GM19023 (cell line): Measurements from ENCODE around the gene KAZALD1.

Experiments used
- ATAC-seq: cut with Tn5 transposase; IDR thresholded peaks from one replicate; pipeline ENCODE4 v1.9.1; 2021; ENCODE audit warnings: mild to moderate bottlenecking, moderate library complexity; ENCODE audit not compliant: unreplicated experiment

KAZALD1 gene

GRCh38 chr10:101066896-101067355 is 5.1 kb downstream of the KAZALD1 start:
- ATAC-seq = no peak

GRCh38 chr10:101067356-101068083 is 5.7 kb downstream of the KAZALD1 start:
- peak; percentile 53 for ATAC-seq

GRCh38 chr10:101069441-101069840 is 7.7 kb downstream of the KAZALD1 start:
- ATAC-seq = no peak

- ATAC-seq = no peak
Observed at GRCh38 chr10:101070098-101070497, 8.3 kb downstream of the KAZALD1 start.

GRCh38 chr10:101071267-101071884 is 9.6 kb downstream of the KAZALD1 start:
- ATAC-seq = no peak

GRCh38 chr10:101071885-101072433 is 10.2 kb downstream of the KAZALD1 start:
- no peak for ATAC-seq

- no peak for ATAC-seq
Observed at GRCh38 chr10:101072923-101073322, 11.1 kb downstream of the KAZALD1 start.

- no peak for ATAC-seq
Observed at GRCh38 chr10:101073631-101074030, 11.8 kb downstream of the KAZALD1 start.

GRCh38 chr10:101075775-101076174 is 14.0 kb downstream of the KAZALD1 start:
- no peak for ATAC-seq

- no peak for ATAC-seq
Observed at GRCh38 chr10:101076630-101077029, 14.8 kb downstream of the KAZALD1 start.

GRCh38 chr10:101079874-101080273 is 18.1 kb downstream of the KAZALD1 start:
- ATAC-seq = no peak

- no peak for ATAC-seq
Observed at GRCh38 chr10:101080933-101081931, 19.4 kb downstream of the KAZALD1 start.

- no peak for ATAC-seq
Observed at GRCh38 chr10:101085846-101086245, 24.1 kb downstream of the KAZALD1 start.

GRCh38 chr10:101087376-101087775 is 25.6 kb downstream of the KAZALD1 start:
- ATAC-seq = no peak

GRCh38 chr10:101087965-101088364 is 26.2 kb downstream of the KAZALD1 start:
- ATAC-seq = no peak

- no peak for ATAC-seq
Observed at GRCh38 chr10:101089520-101090299, 27.9 kb downstream of the KAZALD1 start.

- no peak for ATAC-seq
Observed at GRCh38 chr10:101090597-101090996, 28.8 kb downstream of the KAZALD1 start.

- no peak for ATAC-seq
Observed at GRCh38 chr10:101091546-101092290, 29.9 kb downstream of the KAZALD1 start.

GRCh38 chr10:101092881-101093354 is 31.1 kb downstream of the KAZALD1 start:
- ATAC-seq = no peak
